A549 treated with Mapracorat at 1 μM for 4 hours (cell line): ENCODE results near the gene YIPF5. TPM values are rescaled to one million over a fixed set of nuclear protein-coding genes. Genes with fewer than 3 reads are reported as not detected.

Experiments used
- total RNA-seq: library from RNA; stranded (reverse); fragments of 200-300 nt; extraction: Qiagen RNA extraction; gene quantifications from 5 replicates; pipeline ENCODE4 v1.2.3, GENCODE V29; 2022

The YIPF5 gene
- 63.7 to 76.8 TPM (median 70.0 TPM) in 5 replicates for total RNA-seq

GRCh38 chr5:144170276-144171024 is at the start of gene YIPF5, which contains the start of gene KCTD16:
YIPF5 (minus strand) TSS chr5:144170659; CDS start chr5:144169955, 704 bp downstream.
KCTD16 (plus strand) TSS chr5:144170873.

Other genes starting within 250 kb of the YIPF5 start
- gene KCTD16, start 214 bp upstream of the YIPF5 start, total RNA-seq = 0.01 to 0.07 TPM (median 0.04 TPM) in 3 of 5 replicates, not detected in the others